Stimulated activated CD8-positive, alpha-beta memory T cell treated with anti-CD3 and anti-CD28 coated beads, Interleukin-4, amount 100 ng/mL, for 24 hours (primary cell): ENCODE measurements around the gene ZSCAN1.
"Not testable (repeated sequence)": the region's sequence is repeated elsewhere in the genome, so short reads cannot be mapped to it uniquely, and the experiment has no call there.

Experiments used
- DNase-seq: peaks from one replicate; pipeline ENCODE4 v3.0.0-alpha.2; 2020; ENCODE audit warnings: low read depth

ZSCAN1 gene

GRCh38 chr19:58033741-58034476 is at the start of gene ZSCAN1:
ZSCAN1 (plus strand) TSS chr19:58034025; CDS start chr19:58037837, 3,812 bp downstream.
- DNase-seq: peak; percentile 11

GRCh38 chr19:57992841-57993240 is 41.0 kb upstream of the ZSCAN1 start:
- DNase-seq: no peak

- DNase-seq: no peak
Measured at GRCh38 chr19:58000677-58001076, 33.1 kb upstream of the ZSCAN1 start.

GRCh38 chr19:58001895-58002369 is 31.9 kb upstream of the ZSCAN1 start:
- DNase-seq: no peak

GRCh38 chr19:58002384-58003173 is 31.2 kb upstream of the ZSCAN1 start, which contains the start of gene ZNF606:
ZNF606 (minus strand) TSS chr19:58002820; CDS start chr19:58001319, 1,501 bp downstream.
- peak; percentile 75 for DNase-seq

GRCh38 chr19:58003174-58003828 is 30.5 kb upstream of the ZSCAN1 start:
- no peak for DNase-seq

GRCh38 chr19:58007285-58007684 is 26.5 kb upstream of the ZSCAN1 start:
- no peak for DNase-seq

- DNase-seq: not testable (repeated sequence)
Measured at GRCh38 chr19:58008877-58009276, 24.9 kb upstream of the ZSCAN1 start.

GRCh38 chr19:58009301-58009665 is 24.5 kb upstream of the ZSCAN1 start:
- no peak for DNase-seq

- DNase-seq: peak; percentile 38
Measured at GRCh38 chr19:58009666-58010301, 24.0 kb upstream of the ZSCAN1 start.

GRCh38 chr19:58010507-58010906 is 23.3 kb upstream of the ZSCAN1 start:
- no peak for DNase-seq

- no peak for DNase-seq
Measured at GRCh38 chr19:58014141-58014540, 19.7 kb upstream of the ZSCAN1 start.

GRCh38 chr19:58020129-58020528 is 13.7 kb upstream of the ZSCAN1 start:
- no peak for DNase-seq

GRCh38 chr19:58021541-58022282 is 12.1 kb upstream of the ZSCAN1 start:
- no peak for DNase-seq

- no peak for DNase-seq
Measured at GRCh38 chr19:58022283-58022660, 11.6 kb upstream of the ZSCAN1 start.

- DNase-seq: no peak
Measured at GRCh38 chr19:58024661-58025060, 9.2 kb upstream of the ZSCAN1 start.

GRCh38 chr19:58034477-58034793 is 610 bp downstream of the ZSCAN1 start:
- DNase-seq: no peak

GRCh38 chr19:58035863-58036262 is 2.0 kb downstream of the ZSCAN1 start:
- DNase-seq: no peak

GRCh38 chr19:58037927-58038687 is 4.3 kb downstream of the ZSCAN1 start:
- no peak for DNase-seq

- no peak for DNase-seq
Measured at GRCh38 chr19:58038688-58039204, 4.9 kb downstream of the ZSCAN1 start.
